H4 (cell line): ENCODE results near the gene NPHS1. TPM values are rescaled to one million over a fixed set of nuclear protein-coding genes. Genes with fewer than 3 reads are reported as not detected.
"Not testable (repeated sequence)": the region's sequence is repeated elsewhere in the genome, so short reads cannot be mapped to it uniquely, and the experiment has no call there.

Experiments used
- DNase-seq: peaks from one replicate; pipeline ENCODE4 v3.0.0-alpha.2; 2015; ENCODE audit warnings: low spot score
- total RNA-seq: library from RNA; depleted of rRNA; stranded (reverse); fragments of >200 nt; shearing (Covaris generic); gene quantifications from 2 replicates; pipeline ENCODE4 v1.2.3, GENCODE V29; 2014

Gene NPHS1
- total RNA-seq, 1 experiment from 2014 or later = not detected

- DNase-seq = no peak
Measured at GRCh38 chr19:35851213-35852028, 883 bp downstream of the NPHS1 start.

- no peak for DNase-seq
Measured at GRCh38 chr19:35848919-35849505, 3.3 kb downstream of the NPHS1 start.

GRCh38 chr19:35848486-35848885 is 3.8 kb downstream of the NPHS1 start:
- no peak for DNase-seq

GRCh38 chr19:35847911-35848310 is 4.4 kb downstream of the NPHS1 start:
- no peak for DNase-seq

GRCh38 chr19:35846038-35846668 is 6.2 kb downstream of the NPHS1 start:
- no peak for DNase-seq

GRCh38 chr19:35845215-35846037 is 6.9 kb downstream of the NPHS1 start:
- no peak for DNase-seq

- DNase-seq = no peak
Measured at GRCh38 chr19:35844482-35845214, 7.7 kb downstream of the NPHS1 start.

GRCh38 chr19:35843676-35844481 is 8.4 kb downstream of the NPHS1 start:
- DNase-seq = no peak

GRCh38 chr19:35842666-35843272 is 9.5 kb downstream of the NPHS1 start:
- DNase-seq = no peak

- no peak for DNase-seq
Measured at GRCh38 chr19:35841961-35842595, 10.2 kb downstream of the NPHS1 start.

GRCh38 chr19:35836096-35836495 is 16.2 kb downstream of the NPHS1 start:
- DNase-seq = not testable (repeated sequence)

GRCh38 chr19:35833972-35834371 is 18.3 kb downstream of the NPHS1 start:
- no peak for DNase-seq

- no peak for DNase-seq
Measured at GRCh38 chr19:35832054-35832453, 20.2 kb downstream of the NPHS1 start.

- DNase-seq = no peak
Measured at GRCh38 chr19:35830986-35831385, 21.3 kb downstream of the NPHS1 start.

GRCh38 chr19:35828692-35829301 is 23.5 kb downstream of the NPHS1 start:
- DNase-seq = peak; percentile 61

GRCh38 chr19:35824150-35824549 is 28.2 kb downstream of the NPHS1 start:
- DNase-seq = no peak

- no peak for DNase-seq
Measured at GRCh38 chr19:35822579-35822978, 29.7 kb downstream of the NPHS1 start.

- no peak for DNase-seq
Measured at GRCh38 chr19:35818445-35818844, 33.9 kb downstream of the NPHS1 start.

GRCh38 chr19:35816846-35817245 is 35.5 kb downstream of the NPHS1 start:
- no peak for DNase-seq
